ENCODE measurements around the gene COG5. TPM values are rescaled to one million over a fixed set of nuclear protein-coding genes. Genes with fewer than 3 reads are reported as not detected.

The COG5 gene
- total and polyA plus RNA-seq, 8 donors: 4.1 to 34.7 (median 26.5) TPM

- no peak overlapping the region for H3K4me3 ChIP-seq
- H3K4me1 ChIP-seq: peaks cover 13 to 20% (median 14%) of the 10 kb centered on the region in 3 donors
- intact Hi-C loops (cut with DNase I): no loop called here
- WGBS, 2 donors: 80 to 87% methylated on average over 1 of the region's 1 CpG
- ATAC-seq (peak; percentile 36 to 69 (median 58)), FAIRE-seq (no peak), DNase-seq (peak in 4 of 6 donors; percentile 61 to 77 (median 68))
- H3K9me3 ChIP-seq: no peaks in the 10 kb centered on the region
- H3K27me3 ChIP-seq: no peaks in the 10 kb centered on the region
- H3K36me3 ChIP-seq: no peaks in the 10 kb centered on the region
- peak overlapping the region in 3 of 4 donors; percentile 65 to 90 (median 82) for H3K27ac ChIP-seq
- no peak for TF ChIP-seq CTCF (IDR thresholded peaks at IDR 0.05)
Observed at GRCh38 chr7:107505362-107505761, 58.4 kb downstream of the COG5 start.

- H3K4me1 ChIP-seq: peaks cover 13 to 20% (median 14%) of the 10 kb centered on the region in 3 donors
- no peaks in the 10 kb centered on the region for H3K9me3 ChIP-seq
- TF ChIP-seq CTCF (IDR thresholded peaks at IDR 0.05): no peak
- no peak for ATAC-seq
- DNase-seq: no peak
- no peaks in the 10 kb centered on the region for H3K36me3 ChIP-seq
- intact Hi-C loops (cut with DNase I): no loop called here
- no peaks in the 10 kb centered on the region for H3K27me3 ChIP-seq
- H3K4me3 ChIP-seq: no peak overlapping the region
- no peak overlapping the region for H3K27ac ChIP-seq
- FAIRE-seq: no peak
Observed at GRCh38 chr7:107503687-107504086, 60.0 kb downstream of the COG5 start.

GRCh38 chr7:107502797-107503196 is 60.9 kb downstream of the COG5 start:
- H3K4me3 ChIP-seq: no peak overlapping the region
- H3K36me3 ChIP-seq: no peaks in the 10 kb centered on the region
- H3K27ac ChIP-seq: no peak overlapping the region
- DNase-seq (no peak), ATAC-seq (no peak), FAIRE-seq (no peak)
- WGBS, 2 donors: 88 to 89% methylated on average over 2 of the region's 2 CpGs
- H3K9me3 ChIP-seq: no peaks in the 10 kb centered on the region
- TF ChIP-seq CTCF (IDR thresholded peaks at IDR 0.05): no peak
- intact Hi-C loops (cut with DNase I): no loop called here
- H3K27me3 ChIP-seq: no peaks in the 10 kb centered on the region
- H3K4me1 ChIP-seq: peaks cover 13 to 20% (median 14%) of the 10 kb centered on the region in 3 donors

GRCh38 chr7:107502154-107502553 is 61.6 kb downstream of the COG5 start:
- no peaks in the 10 kb centered on the region for H3K36me3 ChIP-seq
- peaks cover 13 to 20% (median 14%) of the 10 kb centered on the region in 3 donors for H3K4me1 ChIP-seq
- no peak for FAIRE-seq
- no peak for ATAC-seq
- H3K27ac ChIP-seq: no peak overlapping the region
- TF ChIP-seq CTCF (IDR thresholded peaks at IDR 0.05): no peak
- H3K4me3 ChIP-seq: no peak overlapping the region
- WGBS, 2 donors: 90 to 97% methylated on average over 3 of the region's 3 CpGs
- no peaks in the 10 kb centered on the region for H3K9me3 ChIP-seq
- intact Hi-C loops (cut with DNase I): no loop called here
- DNase-seq: no peak
- H3K27me3 ChIP-seq: no peaks in the 10 kb centered on the region

- TF ChIP-seq CTCF (IDR thresholded peaks at IDR 0.05): no peak
- Histone ChIP-seq H3K4me1 (peaks cover 13 to 14% (median 14%) of the 10 kb centered on the region in 3 donors), H3K27me3 (no peaks in the 10 kb centered on the region), H3K9me3 (no peaks in the 10 kb centered on the region), H3K27ac (no peak overlapping the region), H3K36me3 (no peaks in the 10 kb centered on the region), H3K4me3 (no peak overlapping the region)
- DNase-seq (no peak), ATAC-seq (no peak), FAIRE-seq (peak; percentile 41)
- intact Hi-C loops (cut with DNase I): no loop called here
- WGBS, 2 donors: 66 to 100% methylated on average over 1 of the region's 1 CpG
Observed at GRCh38 chr7:107501593-107501992, 62.1 kb downstream of the COG5 start.
